HT1080 (cell line): Measurements from ENCODE around the gene PRELID2. TPM values are rescaled to one million over a fixed set of nuclear protein-coding genes. Genes with fewer than 3 reads are reported as not detected.
"Not testable (repeated sequence)": the region's sequence is repeated elsewhere in the genome, so short reads cannot be mapped to it uniquely, and the experiment has no call there.

ENCODE experiments used
- DNase-seq: peaks from one replicate; pipeline ENCODE4 v3.0.0-alpha.2; 2015; ENCODE audit warnings: low read depth
- polyA plus RNA-seq, 2 experiments: library from polyadenylated mRNA; depleted of rRNA; stranded (reverse); fragments of >200 nt; gene quantifications; 2 replicates each; pipeline ENCODE4 v1.2.3, GENCODE V29; 2015
- total RNA-seq: library from RNA; depleted of rRNA; stranded (reverse); fragments of >200 nt; shearing (Covaris generic); gene quantifications from 2 replicates; pipeline ENCODE4 v1.2.3, GENCODE V29; 2014; rRNA removed

PRELID2 gene
- total RNA-seq, result 7.6 and 13.9 TPM in 2 replicates
- polyA plus RNA-seq (2015; cell fraction: cytosol; rRNA removed), result 7.2 and 9.0 TPM in 2 replicates
- 2.3 and 3.5 TPM in 2 replicates for polyA plus RNA-seq (2015; cell fraction: nucleus; rRNA removed)

- peak; percentile 91 for DNase-seq
Measured at GRCh38 chr5:145834917-145835847, at the start of gene PRELID2. Gene PRELID2 (minus strand): TSS chr5:145835342. CDS start chr5:145835251, 91 bp downstream.

GRCh38 chr5:145874765-145875164 lies 39.6 kb upstream of the PRELID2 start:
- DNase-seq, result no peak

GRCh38 chr5:145872914-145873313 lies 37.8 kb upstream of the PRELID2 start, which contains the start of gene GRXCR2:
Gene GRXCR2 (minus strand): TSS chr5:145873014. CDS start chr5:145872968, 46 bp downstream.
- DNase-seq, result no peak

- DNase-seq, result no peak
Measured at GRCh38 chr5:145872486-145872885, 37.3 kb upstream of the PRELID2 start.

GRCh38 chr5:145869753-145870152 lies 34.6 kb upstream of the PRELID2 start:
- no peak for DNase-seq

- no peak for DNase-seq
Measured at GRCh38 chr5:145867806-145868205, 32.7 kb upstream of the PRELID2 start.

- not testable (repeated sequence) for DNase-seq
Measured at GRCh38 chr5:145864432-145864831, 29.3 kb upstream of the PRELID2 start.

GRCh38 chr5:145863003-145863402 lies 27.9 kb upstream of the PRELID2 start:
- no peak for DNase-seq

- no peak for DNase-seq
Measured at GRCh38 chr5:145859897-145860296, 24.8 kb upstream of the PRELID2 start.

- DNase-seq, result no peak
Measured at GRCh38 chr5:145859453-145859852, 24.3 kb upstream of the PRELID2 start.

- no peak for DNase-seq
Measured at GRCh38 chr5:145858959-145859358, 23.8 kb upstream of the PRELID2 start.

GRCh38 chr5:145856285-145856818 lies 21.2 kb upstream of the PRELID2 start:
- no peak for DNase-seq

GRCh38 chr5:145855763-145856267 lies 20.7 kb upstream of the PRELID2 start:
- DNase-seq, result no peak

- peak; percentile 90 for DNase-seq
Measured at GRCh38 chr5:145854651-145855258, 19.6 kb upstream of the PRELID2 start.

- no peak for DNase-seq
Measured at GRCh38 chr5:145853781-145854376, 18.7 kb upstream of the PRELID2 start.

GRCh38 chr5:145852990-145853389 lies 17.8 kb upstream of the PRELID2 start:
- no peak for DNase-seq

- DNase-seq, result peak; percentile 85
Measured at GRCh38 chr5:145848854-145849253, 13.7 kb upstream of the PRELID2 start.

- peak; percentile 91 for DNase-seq
Measured at GRCh38 chr5:145847499-145848497, 12.7 kb upstream of the PRELID2 start.

- DNase-seq, result no peak
Measured at GRCh38 chr5:145846081-145846480, 10.9 kb upstream of the PRELID2 start.

GRCh38 chr5:145841299-145841698 lies 6.2 kb upstream of the PRELID2 start:
- DNase-seq, result no peak
